ENCODE data around the gene ZGPAT. TPM values are rescaled to one million over a fixed set of nuclear protein-coding genes. Genes with fewer than 3 reads are reported as not detected.

Gene ZGPAT
- total and polyA plus RNA-seq, 2 of the 13 experiments (the other 11 are each of a cell fraction or from before 2014, with no cell fraction given), result 23.0 to 41.9 TPM

DNA sequence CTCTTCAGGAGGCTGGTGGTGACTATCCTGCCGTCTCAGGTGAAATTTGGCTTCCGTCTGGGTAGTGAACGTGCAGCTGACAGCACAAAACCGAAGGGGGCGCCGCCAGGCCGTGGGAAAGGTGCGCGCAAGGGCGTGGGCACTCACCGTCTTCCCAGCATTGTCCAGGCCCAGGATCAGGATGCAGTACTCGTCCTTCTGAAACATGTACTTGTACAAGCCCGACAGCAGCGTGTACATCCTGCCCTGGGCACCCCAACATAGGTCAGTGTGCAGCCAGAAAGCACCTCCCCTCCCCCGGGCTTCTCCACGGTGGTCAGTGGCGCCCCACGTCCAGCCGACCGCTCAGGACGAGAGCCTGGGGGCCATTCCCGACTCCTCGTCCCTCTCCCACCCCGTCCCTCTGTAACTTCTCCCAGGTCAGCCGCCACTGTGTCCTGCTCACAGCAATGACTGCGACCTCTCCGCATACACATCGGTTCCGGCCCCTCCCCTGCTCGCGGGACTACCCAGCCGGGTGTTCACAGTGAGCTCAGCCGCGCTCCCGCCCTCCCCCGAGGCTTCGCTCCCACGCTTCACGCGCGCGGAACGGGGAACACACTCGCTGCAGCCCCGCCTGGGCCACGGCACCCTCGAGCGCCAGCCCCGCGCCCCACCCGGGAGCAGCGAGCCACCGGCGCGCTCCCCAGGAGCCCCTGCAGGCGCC lies 834 bp upstream of the ZGPAT start (continued):
- 0 out of 2 replicates have a peak, but pooled peaks have one; percentile 3 for TF ChIP-seq GLI4 (CRISPR knock-in tag; IDR thresholded peaks at IDR 0.05; ENCODE audit: borderline replicate concordance)
- TF ChIP-seq, protein P1, sequence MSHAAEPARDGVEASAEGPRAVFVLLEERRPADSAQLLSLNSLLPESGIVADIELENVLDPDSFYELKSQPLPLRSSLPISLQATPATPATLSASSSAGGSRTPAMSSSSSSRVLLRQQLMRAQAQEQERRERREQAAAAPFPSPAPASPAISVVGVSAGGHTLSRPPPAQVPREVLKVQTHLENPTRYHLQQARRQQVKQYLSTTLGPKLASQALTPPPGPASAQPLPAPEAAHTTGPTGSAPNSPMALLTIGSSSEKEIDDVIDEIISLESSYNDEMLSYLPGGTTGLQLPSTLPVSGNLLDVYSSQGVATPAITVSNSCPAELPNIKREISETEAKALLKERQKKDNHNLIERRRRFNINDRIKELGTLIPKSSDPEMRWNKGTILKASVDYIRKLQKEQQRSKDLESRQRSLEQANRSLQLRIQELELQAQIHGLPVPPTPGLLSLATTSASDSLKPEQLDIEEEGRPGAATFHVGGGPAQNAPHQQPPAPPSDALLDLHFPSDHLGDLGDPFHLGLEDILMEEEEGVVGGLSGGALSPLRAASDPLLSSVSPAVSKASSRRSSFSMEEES (CRISPR knock-in tag; IDR thresholded peaks at IDR 0.05), result no peak
- TF ChIP-seq TCF7 (IDR thresholded peaks at IDR 0.05; ENCODE audit: low read depth), result no peak; the same call in 1 of the 2 replicates
- TF ChIP-seq ZNF292 (CRISPR knock-in tag; IDR thresholded peaks at IDR 0.05; ENCODE audit: borderline replicate concordance, low read depth), result 0 out of 2 replicates have a peak, but pooled peaks have one; percentile 6
- peak; percentile 71 for TF ChIP-seq MXD4 (CRISPR knock-in tag; IDR thresholded peaks at IDR 0.05)
- TF ChIP-seq, protein P2, sequence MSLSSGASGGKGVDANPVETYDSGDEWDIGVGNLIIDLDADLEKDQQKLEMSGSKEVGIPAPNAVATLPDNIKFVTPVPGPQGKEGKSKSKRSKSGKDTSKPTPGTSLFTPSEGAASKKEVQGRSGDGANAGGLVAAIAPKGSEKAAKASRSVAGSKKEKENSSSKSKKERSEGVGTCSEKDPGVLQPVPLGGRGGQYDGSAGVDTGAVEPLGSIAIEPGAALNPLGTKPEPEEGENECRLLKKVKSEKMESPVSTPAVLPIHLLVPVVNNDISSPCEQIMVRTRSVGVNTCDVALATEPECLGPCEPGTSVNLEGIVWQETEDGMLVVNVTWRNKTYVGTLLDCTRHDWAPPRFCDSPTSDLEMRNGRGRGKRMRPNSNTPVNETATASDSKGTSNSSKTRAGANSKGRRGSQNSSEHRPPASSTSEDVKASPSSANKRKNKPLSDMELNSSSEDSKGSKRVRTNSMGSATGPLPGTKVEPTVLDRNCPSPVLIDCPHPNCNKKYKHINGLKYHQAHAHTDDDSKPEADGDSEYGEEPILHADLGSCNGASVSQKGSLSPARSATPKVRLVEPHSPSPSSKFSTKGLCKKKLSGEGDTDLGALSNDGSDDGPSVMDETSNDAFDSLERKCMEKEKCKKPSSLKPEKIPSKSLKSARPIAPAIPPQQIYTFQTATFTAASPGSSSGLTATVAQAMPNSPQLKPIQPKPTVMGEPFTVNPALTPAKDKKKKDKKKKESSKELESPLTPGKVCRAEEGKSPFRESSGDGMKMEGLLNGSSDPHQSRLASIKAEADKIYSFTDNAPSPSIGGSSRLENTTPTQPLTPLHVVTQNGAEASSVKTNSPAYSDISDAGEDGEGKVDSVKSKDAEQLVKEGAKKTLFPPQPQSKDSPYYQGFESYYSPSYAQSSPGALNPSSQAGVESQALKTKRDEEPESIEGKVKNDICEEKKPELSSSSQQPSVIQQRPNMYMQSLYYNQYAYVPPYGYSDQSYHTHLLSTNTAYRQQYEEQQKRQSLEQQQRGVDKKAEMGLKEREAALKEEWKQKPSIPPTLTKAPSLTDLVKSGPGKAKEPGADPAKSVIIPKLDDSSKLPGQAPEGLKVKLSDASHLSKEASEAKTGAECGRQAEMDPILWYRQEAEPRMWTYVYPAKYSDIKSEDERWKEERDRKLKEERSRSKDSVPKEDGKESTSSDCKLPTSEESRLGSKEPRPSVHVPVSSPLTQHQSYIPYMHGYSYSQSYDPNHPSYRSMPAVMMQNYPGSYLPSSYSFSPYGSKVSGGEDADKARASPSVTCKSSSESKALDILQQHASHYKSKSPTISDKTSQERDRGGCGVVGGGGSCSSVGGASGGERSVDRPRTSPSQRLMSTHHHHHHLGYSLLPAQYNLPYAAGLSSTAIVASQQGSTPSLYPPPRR (CRISPR knock-in tag; IDR thresholded peaks at IDR 0.05; ENCODE audit: borderline replicate concordance), result peak; percentile 41; the same call in 1 of the 2 replicates
- TF ChIP-seq, protein P3, sequence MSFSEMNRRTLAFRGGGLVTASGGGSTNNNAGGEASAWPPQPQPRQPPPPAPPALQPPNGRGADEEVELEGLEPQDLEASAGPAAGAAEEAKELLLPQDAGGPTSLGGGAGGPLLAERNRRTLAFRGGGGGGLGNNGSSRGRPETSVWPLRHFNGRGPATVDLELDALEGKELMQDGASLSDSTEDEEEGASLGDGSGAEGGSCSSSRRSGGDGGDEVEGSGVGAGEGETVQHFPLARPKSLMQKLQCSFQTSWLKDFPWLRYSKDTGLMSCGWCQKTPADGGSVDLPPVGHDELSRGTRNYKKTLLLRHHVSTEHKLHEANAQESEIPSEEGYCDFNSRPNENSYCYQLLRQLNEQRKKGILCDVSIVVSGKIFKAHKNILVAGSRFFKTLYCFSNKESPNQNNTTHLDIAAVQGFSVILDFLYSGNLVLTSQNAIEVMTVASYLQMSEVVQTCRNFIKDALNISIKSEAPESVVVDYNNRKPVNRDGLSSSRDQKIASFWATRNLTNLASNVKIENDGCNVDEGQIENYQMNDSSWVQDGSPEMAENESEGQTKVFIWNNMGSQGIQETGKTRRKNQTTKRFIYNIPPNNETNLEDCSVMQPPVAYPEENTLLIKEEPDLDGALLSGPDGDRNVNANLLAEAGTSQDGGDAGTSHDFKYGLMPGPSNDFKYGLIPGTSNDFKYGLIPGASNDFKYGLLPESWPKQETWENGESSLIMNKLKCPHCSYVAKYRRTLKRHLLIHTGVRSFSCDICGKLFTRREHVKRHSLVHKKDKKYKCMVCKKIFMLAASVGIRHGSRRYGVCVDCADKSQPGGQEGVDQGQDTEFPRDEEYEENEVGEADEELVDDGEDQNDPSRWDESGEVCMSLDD (CRISPR knock-in tag; IDR thresholded peaks at IDR 0.05; ENCODE audit: borderline replicate concordance), result no peak
- peak; percentile 66; the same call in 1 of the 2 replicates for TF ChIP-seq ZSCAN21 (CRISPR knock-in tag; IDR thresholded peaks at IDR 0.05; ENCODE audit: borderline replicate concordance)
- no peak for TF ChIP-seq KLF15 (CRISPR knock-in tag; IDR thresholded peaks at IDR 0.05; ENCODE audit: borderline replicate concordance)
- no peak for TF ChIP-seq RFX5 (IDR thresholded peaks at IDR 0.05; ENCODE audit: low read depth, low read length)
- TF ChIP-seq, protein P4, sequence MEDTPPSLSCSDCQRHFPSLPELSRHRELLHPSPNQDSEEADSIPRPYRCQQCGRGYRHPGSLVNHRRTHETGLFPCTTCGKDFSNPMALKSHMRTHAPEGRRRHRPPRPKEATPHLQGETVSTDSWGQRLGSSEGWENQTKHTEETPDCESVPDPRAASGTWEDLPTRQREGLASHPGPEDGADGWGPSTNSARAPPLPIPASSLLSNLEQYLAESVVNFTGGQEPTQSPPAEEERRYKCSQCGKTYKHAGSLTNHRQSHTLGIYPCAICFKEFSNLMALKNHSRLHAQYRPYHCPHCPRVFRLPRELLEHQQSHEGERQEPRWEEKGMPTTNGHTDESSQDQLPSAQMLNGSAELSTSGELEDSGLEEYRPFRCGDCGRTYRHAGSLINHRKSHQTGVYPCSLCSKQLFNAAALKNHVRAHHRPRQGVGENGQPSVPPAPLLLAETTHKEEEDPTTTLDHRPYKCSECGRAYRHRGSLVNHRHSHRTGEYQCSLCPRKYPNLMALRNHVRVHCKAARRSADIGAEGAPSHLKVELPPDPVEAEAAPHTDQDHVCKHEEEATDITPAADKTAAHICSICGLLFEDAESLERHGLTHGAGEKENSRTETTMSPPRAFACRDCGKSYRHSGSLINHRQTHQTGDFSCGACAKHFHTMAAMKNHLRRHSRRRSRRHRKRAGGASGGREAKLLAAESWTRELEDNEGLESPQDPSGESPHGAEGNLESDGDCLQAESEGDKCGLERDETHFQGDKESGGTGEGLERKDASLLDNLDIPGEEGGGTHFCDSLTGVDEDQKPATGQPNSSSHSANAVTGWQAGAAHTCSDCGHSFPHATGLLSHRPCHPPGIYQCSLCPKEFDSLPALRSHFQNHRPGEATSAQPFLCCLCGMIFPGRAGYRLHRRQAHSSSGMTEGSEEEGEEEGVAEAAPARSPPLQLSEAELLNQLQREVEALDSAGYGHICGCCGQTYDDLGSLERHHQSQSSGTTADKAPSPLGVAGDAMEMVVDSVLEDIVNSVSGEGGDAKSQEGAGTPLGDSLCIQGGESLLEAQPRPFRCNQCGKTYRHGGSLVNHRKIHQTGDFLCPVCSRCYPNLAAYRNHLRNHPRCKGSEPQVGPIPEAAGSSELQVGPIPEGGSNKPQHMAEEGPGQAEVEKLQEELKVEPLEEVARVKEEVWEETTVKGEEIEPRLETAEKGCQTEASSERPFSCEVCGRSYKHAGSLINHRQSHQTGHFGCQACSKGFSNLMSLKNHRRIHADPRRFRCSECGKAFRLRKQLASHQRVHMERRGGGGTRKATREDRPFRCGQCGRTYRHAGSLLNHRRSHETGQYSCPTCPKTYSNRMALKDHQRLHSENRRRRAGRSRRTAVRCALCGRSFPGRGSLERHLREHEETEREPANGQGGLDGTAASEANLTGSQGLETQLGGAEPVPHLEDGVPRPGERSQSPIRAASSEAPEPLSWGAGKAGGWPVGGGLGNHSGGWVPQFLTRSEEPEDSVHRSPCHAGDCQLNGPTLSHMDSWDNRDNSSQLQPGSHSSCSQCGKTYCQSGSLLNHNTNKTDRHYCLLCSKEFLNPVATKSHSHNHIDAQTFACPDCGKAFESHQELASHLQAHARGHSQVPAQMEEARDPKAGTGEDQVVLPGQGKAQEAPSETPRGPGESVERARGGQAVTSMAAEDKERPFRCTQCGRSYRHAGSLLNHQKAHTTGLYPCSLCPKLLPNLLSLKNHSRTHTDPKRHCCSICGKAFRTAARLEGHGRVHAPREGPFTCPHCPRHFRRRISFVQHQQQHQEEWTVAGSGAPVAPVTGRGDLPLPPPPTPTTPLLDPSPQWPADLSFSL (CRISPR knock-in tag; IDR thresholded peaks at IDR 0.05), result no peak
- TF ChIP-seq MTA1 (CRISPR knock-in tag; IDR thresholded peaks at IDR 0.05; ENCODE audit: borderline replicate concordance), result peak; percentile 73
